Renal pelvis (tissue), 4 donors: ENCODE results near the gene ABCD3. TPM values are rescaled to one million over a fixed set of nuclear protein-coding genes. Genes with fewer than 3 reads are reported as not detected.
"Not testable (repeated sequence)": the region's sequence is repeated elsewhere in the genome, so short reads cannot be mapped to it uniquely, and the experiment has no call there.

Source experiments
- DNase-seq: peaks from one replicate; pipeline ENCODE4 v3.0.0-alpha.2; 2013
- polyA plus RNA-seq, 3 donors: library from polyadenylated mRNA; unstranded; fragments of 120-200 nt; gene quantifications; one replicate each; pipeline ENCODE4 v1.2.1, GENCODE V29; 2013; ENCODE audit not compliant: insufficient read length in 3 of 3

Gene ABCD3
- polyA plus RNA-seq, 3 donors: 54.2 to 73.5 (median 61.5) TPM

- DNase-seq: not testable (repeated sequence)
These were observed 28.0 kb downstream of the ABCD3 start for GRCh38 chr1:94446177-94446576.

- DNase-seq: not testable (repeated sequence)
These were observed 30.6 kb downstream of the ABCD3 start for GRCh38 chr1:94448741-94449140.

GRCh38 chr1:94456736-94457135, 38.5 kb downstream of the ABCD3 start:
- no peak for DNase-seq

- DNase-seq: no peak
These were observed 44.4 kb downstream of the ABCD3 start for GRCh38 chr1:94462606-94463005.

- DNase-seq: no peak
These were observed 45.0 kb downstream of the ABCD3 start for GRCh38 chr1:94463056-94463764.

GRCh38 chr1:94463765-94464330, 45.7 kb downstream of the ABCD3 start:
- no peak for DNase-seq

- DNase-seq: no peak
These were observed 50.5 kb downstream of the ABCD3 start for GRCh38 chr1:94468708-94469107.

GRCh38 chr1:94471271-94471670, 53.1 kb downstream of the ABCD3 start:
- DNase-seq: no peak

- DNase-seq: no peak
These were observed 57.0 kb downstream of the ABCD3 start for GRCh38 chr1:94475232-94475631.

GRCh38 chr1:94479682-94480081, 61.5 kb downstream of the ABCD3 start:
- no peak for DNase-seq

- DNase-seq: peak; percentile 43
These were observed 63.3 kb downstream of the ABCD3 start for GRCh38 chr1:94481473-94481933.

GRCh38 chr1:94486990-94487389, 68.8 kb downstream of the ABCD3 start:
- no peak for DNase-seq

- no peak for DNase-seq
These were observed 72.4 kb downstream of the ABCD3 start for GRCh38 chr1:94490556-94490955.

GRCh38 chr1:94496076-94496755, 78.0 kb downstream of the ABCD3 start:
- no peak for DNase-seq

- DNase-seq: no peak
These were observed 83.2 kb downstream of the ABCD3 start for GRCh38 chr1:94501426-94501825.

- DNase-seq: no peak
These were observed 83.7 kb downstream of the ABCD3 start for GRCh38 chr1:94501935-94502334.

GRCh38 chr1:94503153-94503552, 85.0 kb downstream of the ABCD3 start:
- DNase-seq: no peak

- no peak for DNase-seq
These were observed 86.4 kb downstream of the ABCD3 start for GRCh38 chr1:94504601-94505000.

- DNase-seq: no peak
These were observed 94.6 kb downstream of the ABCD3 start for GRCh38 chr1:94512816-94513215.

- no peak for DNase-seq
These were observed 96.0 kb downstream of the ABCD3 start for GRCh38 chr1:94514095-94514727.

- no peak for DNase-seq
These were observed 97.2 kb downstream of the ABCD3 start for GRCh38 chr1:94515296-94515947.

- no peak for DNase-seq
These were observed 101.2 kb downstream of the ABCD3 start for GRCh38 chr1:94519351-94519750.
